HG02870 (cell line): Measurements from ENCODE around the gene QRSL1.
"Not testable (repeated sequence)": the region's sequence is repeated elsewhere in the genome, so short reads cannot be mapped to it uniquely, and the experiment has no call there.

Source experiments
- ATAC-seq: cut with Tn5 transposase; IDR thresholded peaks from one replicate; pipeline ENCODE4 v1.9.1; 2021; ENCODE audit warnings: mild to moderate bottlenecking, moderate library complexity; ENCODE audit not compliant: unreplicated experiment

Gene QRSL1

GRCh38 chr6:106674541-106675229 is 45.3 kb downstream of the QRSL1 start:
- ATAC-seq, result no peak

- no peak for ATAC-seq
These were observed 47.9 kb downstream of the QRSL1 start for GRCh38 chr6:106677282-106677681.

- ATAC-seq, result no peak
These were observed 54.6 kb downstream of the QRSL1 start for GRCh38 chr6:106684011-106684410.

- no peak for ATAC-seq
These were observed 56.5 kb downstream of the QRSL1 start for GRCh38 chr6:106685833-106686232.

- ATAC-seq, result no peak
These were observed 59.0 kb downstream of the QRSL1 start for GRCh38 chr6:106688177-106688951.

- ATAC-seq, result no peak
These were observed 62.9 kb downstream of the QRSL1 start for GRCh38 chr6:106692112-106692818.

- no peak for ATAC-seq
These were observed 63.4 kb downstream of the QRSL1 start for GRCh38 chr6:106692819-106693208.

GRCh38 chr6:106693418-106693817 is 64.0 kb downstream of the QRSL1 start:
- ATAC-seq, result no peak

GRCh38 chr6:106694343-106694742 is 65.0 kb downstream of the QRSL1 start:
- no peak for ATAC-seq

- ATAC-seq, result no peak
These were observed 71.2 kb downstream of the QRSL1 start for GRCh38 chr6:106700581-106700980.

GRCh38 chr6:106701201-106701600 is 71.8 kb downstream of the QRSL1 start:
- not testable (repeated sequence) for ATAC-seq

GRCh38 chr6:106702046-106702445 is 72.7 kb downstream of the QRSL1 start:
- ATAC-seq, result peak; percentile 34

GRCh38 chr6:106702451-106703110 is 73.2 kb downstream of the QRSL1 start:
- peak; percentile 97 for ATAC-seq

- no peak for ATAC-seq
These were observed 74.9 kb downstream of the QRSL1 start for GRCh38 chr6:106704327-106704726.

- no peak for ATAC-seq
These were observed 75.8 kb downstream of the QRSL1 start for GRCh38 chr6:106705156-106705555.

GRCh38 chr6:106710580-106710979 is 81.2 kb downstream of the QRSL1 start:
- ATAC-seq, result no peak

GRCh38 chr6:106714281-106714680 is 84.9 kb downstream of the QRSL1 start:
- ATAC-seq, result no peak

GRCh38 chr6:106715922-106716321 is 86.5 kb downstream of the QRSL1 start:
- ATAC-seq, result no peak

- no peak for ATAC-seq
These were observed 87.6 kb downstream of the QRSL1 start for GRCh38 chr6:106716966-106717365.
